H1 (cell line): ENCODE results near the gene DMXL1. TPM values are rescaled to one million over a fixed set of nuclear protein-coding genes. Genes with fewer than 3 reads are reported as not detected.

Experiments
- CHD7 ChIP-seq: fragments of 300-600 bp; sonication (generic); IDR thresholded peaks from 2 replicates; pipeline ENCODE4 v1.7.1; 2012; ENCODE audit warnings: low read length, moderate library complexity, mild to moderate bottlenecking, inconsistent platforms; ENCODE audit not compliant: insufficient replicate concordance
- polyA plus RNA-seq, 7 experiments: library from polyadenylated mRNA; depleted of rRNA in 3 of 7; stranded (reverse) in 5 of 7; unstranded in 2 of 7; fragments of >200 nt in 5 of 7; fragments of 200-250 nt in 2 of 7; gene quantifications; 1 replicate in 5 of 7; 2 replicates in 1 of 7; 4 replicates in 1 of 7; pipeline versions ENCODE4 v1.2.1 to v1.2.3, GENCODE V29; 2011 to 2013; ENCODE audit warnings: missing spikeins in 2 of 7, mixed read lengths in 2 of 7
- total RNA-seq: library from RNA; stranded (reverse); fragmentation: NEBNext Ultra II Directional; extraction: Animal tissue kit (Norgen Biotek cat#: 25700); gene quantifications from 2 replicates; pipeline ENCODE4 v1.2.1, GENCODE V29; 2021

Gene DMXL1
- total and polyA plus RNA-seq, 2 of the 8 experiments (the other 6 are each of a cell fraction or from before 2014, with no cell fraction given), result 10.1 to 43.9 TPM

GRCh38 chr5:119168401-119168800, 97.5 kb downstream of the DMXL1 start (continued):
- no peak for TF ChIP-seq CHD7
